ENCODE data around the gene PHTF1. TPM values are rescaled to one million over a fixed set of nuclear protein-coding genes. Genes with fewer than 3 reads are reported as not detected.

PHTF1 gene
- total and polyA plus RNA-seq, 10 of the 15 experiments (the other 5 are each of a cell fraction or from before 2014, with no cell fraction given), result 7.8 to 37.6 (median 24.1) TPM

DNA sequence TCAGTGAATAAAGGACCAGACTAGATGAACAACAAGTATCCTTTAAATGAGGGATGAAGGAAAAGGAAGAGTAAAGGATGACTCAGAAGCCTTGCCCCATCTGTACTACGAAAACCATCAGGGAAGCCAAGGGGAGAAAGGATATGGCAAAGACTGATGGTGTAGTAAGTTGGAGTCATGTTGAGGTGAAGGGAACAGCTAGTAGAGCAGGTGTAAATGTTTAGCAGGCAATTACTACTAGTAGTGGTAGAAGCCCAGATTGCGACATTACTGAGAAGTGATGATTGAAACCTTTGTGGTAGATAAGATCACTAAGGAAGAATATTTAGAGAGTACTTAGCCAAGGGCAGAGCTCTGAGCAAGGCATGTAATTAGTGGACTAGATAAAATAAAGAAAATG is 84.0 kb downstream of the PHTF1 start:
- Histone ChIP-seq H2AFZ (ENCODE audit: control insufficient read depth, low read depth, low read length) (no peak overlapping the region), H3K27me3 (replicated peaks in 1 of 2; ENCODE audit: control insufficient read depth in 2 of 2, insufficient read depth in 2 of 2, low read length in 1 of 2) (no peaks in the 10 kb centered on the region), H3K27ac (ENCODE audit: control insufficient read depth, insufficient read depth) (no peak overlapping the region), H3K9me3 (replicated peaks; ENCODE audit: control insufficient read depth, insufficient read depth, low read length) (no peaks in the 10 kb centered on the region), H3K4me3 (no peak overlapping the region), H3K9ac (ENCODE audit: control insufficient read depth, insufficient read depth, low read length) (no peak overlapping the region), H3K79me2 (ENCODE audit: control insufficient read depth, insufficient read depth, low read length) (no peaks in the 10 kb centered on the region), H3K4me2 (ENCODE audit: control insufficient read depth, insufficient read depth) (no peak overlapping the region), H4K20me1 (ENCODE audit: control insufficient read depth, insufficient read depth) (no peaks in the 10 kb centered on the region), H3K36me3 (ENCODE audit: control insufficient read depth in 2 of 2, insufficient read depth in 2 of 2, low read length in 1 of 2) (no peaks in the 10 kb centered on the region), H3K4me1 (ENCODE audit: control insufficient read depth, insufficient read depth, low read length) (no peaks in the 10 kb centered on the region)
- 94% methylated on average over 2 of the region's 2 CpGs for WGBS (ENCODE audit: insufficient coverage, insufficient replicate concordance, low lambda C conversion rate, missing lambda C conversion rate)
- ATAC-seq, result no peak
- no peak for TF ChIP-seq CBX3 (IDR thresholded peaks at IDR 0.05; ENCODE audit: borderline replicate concordance, low read depth)
- no peak for TF ChIP-seq DPF2 (IDR thresholded peaks at IDR 0.05)
- TF ChIP-seq TCF3 (IDR thresholded peaks at IDR 0.05; ENCODE audit: borderline replicate concordance, insufficient read depth, low read depth, low read length), result no peak
- no peak for TF ChIP-seq BRCA1 (IDR thresholded peaks at IDR 0.05; ENCODE audit: low read depth, low read length)
- TF ChIP-seq LARP7 (IDR thresholded peaks at IDR 0.05), result no peak
- TF ChIP-seq HDAC2 (IDR thresholded peaks at IDR 0.05), result no peak
- TF ChIP-seq NR2F1 (conservative IDR thresholded peaks at IDR 0.05), result no peak
- ChIA-PET POLR2A (no interaction called here), CTCF (interaction anchor here (1.2 to 4.8 kb wide), 3 partner anchors 19 to 603 kb away, joined by 3 to 43 read pairs (median 3); partner anchors contain the start of gene LRIG2), SMC1A (ENCODE audit: uncharacterized antibody, unreplicated experiment) (interaction anchor here (1.4 kb wide), 1 partner anchor 534 kb away, joined by 5 read pairs; no protein-coding TSS in a partner anchor), RAD21 (ENCODE audit: unreplicated experiment) (no interaction called here)
- in situ Hi-C loops (cut with MboI) (loop anchor here (10.0 kb wide), 1 partner anchor 791 kb away; no protein-coding TSS in a partner anchor), intact Hi-C loops (cut with micrococcal nuclease; ENCODE audit: unreplicated experiment) (loop anchor here (5.0 kb wide), 1 partner anchor 958 kb away; the partner anchor contains the start of gene PPM1J)
- no peak for FAIRE-seq
- no TSS peak for BruUV-seq (replicated peaks)
- no peak for DNase-seq (ENCODE audit: low read depth, low spot score)

- DNase-seq (ENCODE audit: low read depth, low spot score), result no peak
- no peak overlapping the region for H3K27ac ChIP-seq (ENCODE audit: control insufficient read depth, insufficient read depth)
- ATAC-seq, result no peak
- H2AFZ ChIP-seq (ENCODE audit: control insufficient read depth, low read depth, low read length), result no peak overlapping the region
- ChIA-PET RAD21 (ENCODE audit: unreplicated experiment) (no interaction called here), CTCF (interaction anchor here (4.8 kb wide), 1 partner anchor 533 kb away, joined by 43 read pairs; no protein-coding TSS in a partner anchor), SMC1A (ENCODE audit: uncharacterized antibody, unreplicated experiment) (no interaction called here), POLR2A (no interaction called here)
- in situ Hi-C loops (cut with MboI) (loop anchor here (10.0 kb wide), 1 partner anchor 790 kb away; no protein-coding TSS in a partner anchor), intact Hi-C loops (cut with micrococcal nuclease; ENCODE audit: unreplicated experiment) (no loop called here)
- H3K27me3 ChIP-seq (replicated peaks in 1 of 2; ENCODE audit: control insufficient read depth in 2 of 2, insufficient read depth in 2 of 2, low read length in 1 of 2), result no peaks in the 10 kb centered on the region
- WGBS (ENCODE audit: insufficient coverage, insufficient replicate concordance, low lambda C conversion rate, missing lambda C conversion rate), result 100% methylated on average over 1 of the region's 1 CpG
- H3K4me2 ChIP-seq (ENCODE audit: control insufficient read depth, insufficient read depth), result no peak overlapping the region
- no peaks in the 10 kb centered on the region for H3K4me1 ChIP-seq (ENCODE audit: control insufficient read depth, insufficient read depth, low read length)
- H3K36me3 ChIP-seq (ENCODE audit: control insufficient read depth in 2 of 2, insufficient read depth in 2 of 2, low read length in 1 of 2), result no peaks in the 10 kb centered on the region
- no peak overlapping the region for H3K4me3 ChIP-seq
- FAIRE-seq, result no peak
- H3K9me3 ChIP-seq (replicated peaks; ENCODE audit: control insufficient read depth, insufficient read depth, low read length), result no peaks in the 10 kb centered on the region
- no peak overlapping the region for H3K9ac ChIP-seq (ENCODE audit: control insufficient read depth, insufficient read depth, low read length)
- H4K20me1 ChIP-seq (ENCODE audit: control insufficient read depth, insufficient read depth), result no peaks in the 10 kb centered on the region
- no peaks in the 10 kb centered on the region for H3K79me2 ChIP-seq (ENCODE audit: control insufficient read depth, insufficient read depth, low read length)
- TF ChIP-seq JUNB (IDR thresholded peaks at IDR 0.05) (peak; percentile 66; the same call in 1 of the 2 replicates), ZNF687 (IDR thresholded peaks at IDR 0.05) (no peak), NFIC (IDR thresholded peaks at IDR 0.05; ENCODE audit: low read depth, low read length) (0 out of 2 replicates have a peak, but pooled peaks have one; percentile 16), EED (IDR thresholded peaks at IDR 0.05; ENCODE audit: low read depth) (no peak), BCL11A (IDR thresholded peaks at IDR 0.05; ENCODE audit: low read depth, low read length) (no peak)
- no TSS peak for BruUV-seq (replicated peaks)
Measured at GRCh38 chr1:113674591-113674990, 84.7 kb downstream of the PHTF1 start.
